GM23338 (cell line): Measurements from ENCODE around the gene COL4A2. TPM values are rescaled to one million over a fixed set of nuclear protein-coding genes. Genes with fewer than 3 reads are reported as not detected.

Experiments
- ATAC-seq: fragments of 200-7000 bp; cut with Tn5 transposase; 3 replicates; pipeline ENCODE4 v1.9.1; 2020
- DNase-seq: peaks from one replicate; pipeline ENCODE4 v3.0.0-alpha.2; 2015; ENCODE audit warnings: low spot score
- H2AFZ ChIP-seq: fragments of 200-600 bp; sonication (generic); 2 replicates; pipeline ENCODE4 v1.8.0; 2016; ENCODE audit warnings: antibody characterized with exemption, mild to moderate bottlenecking, moderate library complexity
- H3F3A ChIP-seq: fragments of 200-600 bp; sonication (generic); replicated peaks from 2 replicates; pipeline ENCODE4 v1.8.0; 2017; ENCODE audit warnings: antibody characterized with exemption, mixed run types, low read depth
- H3K27ac ChIP-seq: fragments of 200-600 bp; sonication (generic); 2 replicates; pipeline ENCODE4 v1.6.1; 2016; ENCODE audit warnings: low read depth
- H3K27me3 ChIP-seq: fragments of 200-600 bp; sonication (generic); 2 replicates; pipeline ENCODE4 v1.8.0; 2016; ENCODE audit warnings: mild to moderate bottlenecking, mixed run types, moderate library complexity; ENCODE audit not compliant: insufficient read depth
- H3K36me3 ChIP-seq: fragments of 200-600 bp; sonication (generic); 2 replicates; pipeline ENCODE4 v1.8.0; 2016; ENCODE audit warnings: mild to moderate bottlenecking; ENCODE audit not compliant: insufficient read depth
- H3K4me1 ChIP-seq: fragments of 200-600 bp; sonication (generic); 2 replicates; pipeline ENCODE4 v1.8.0; 2016; ENCODE audit warnings: mild to moderate bottlenecking, moderate library complexity; ENCODE audit not compliant: insufficient read depth
- H3K4me2 ChIP-seq: fragments of 200-600 bp; sonication (generic); 2 replicates; pipeline ENCODE4 v1.7.1; 2017; ENCODE audit warnings: mixed run types
- H3K4me3 ChIP-seq: fragments of 200-600 bp; sonication (generic); 2 replicates; pipeline ENCODE4 v1.6.1; 2016; ENCODE audit warnings: mixed run types
- H3K79me2 ChIP-seq: fragments of 200-600 bp; sonication (generic); replicated peaks from 2 replicates; pipeline ENCODE4 v1.8.0; 2017; ENCODE audit warnings: mild to moderate bottlenecking; ENCODE audit not compliant: insufficient read depth
- H3K9me2 ChIP-seq: fragments of 200-600 bp; sonication (generic); 2 replicates; pipeline ENCODE4 v1.8.0; 2017; ENCODE audit not compliant: insufficient read depth
- H4K20me1 ChIP-seq: fragments of 200-600 bp; sonication (generic); replicated peaks from 2 replicates; pipeline ENCODE4 v1.8.0; 2017; ENCODE audit warnings: mild to moderate bottlenecking; ENCODE audit not compliant: insufficient read depth
- H3K27ac Mint-ChIP-seq: 2 replicates; pipeline ENCODE4 v1.8.0; 2020; ENCODE audit warnings: inconsistent platforms, mild to moderate bottlenecking, moderate library complexity, mixed read lengths
- H3K27me3 Mint-ChIP-seq: 3 replicates; pipeline ENCODE4 v1.8.0; 2022; ENCODE audit warnings: low read depth, mild to moderate bottlenecking, moderate library complexity, mixed read lengths, inconsistent platforms; ENCODE audit not compliant: insufficient read depth, poor library complexity
- H3K36me3 Mint-ChIP-seq: 3 replicates; pipeline ENCODE4 v1.8.0; 2021; ENCODE audit warnings: low read depth, mild to moderate bottlenecking, inconsistent platforms, moderate library complexity, mixed read lengths
- H3K4me1 Mint-ChIP-seq: 3 replicates; pipeline ENCODE4 v1.8.0; 2020; ENCODE audit warnings: mild to moderate bottlenecking, inconsistent platforms, mixed read lengths
- H3K4me3 Mint-ChIP-seq: 3 replicates; pipeline ENCODE4 v1.8.0; 2021; ENCODE audit warnings: moderate library complexity, mild to moderate bottlenecking, inconsistent platforms, mixed read lengths
- H3K9me3 Mint-ChIP-seq: 3 replicates; pipeline ENCODE4 v1.8.0; 2020; ENCODE audit warnings: moderate library complexity, mild to moderate bottlenecking, inconsistent platforms, mixed read lengths
- CREB1 ChIP-seq: fragments of 250-450 bp; sonication (Bioruptor Pico); IDR thresholded peaks from 2 replicates; pipeline ENCODE4 v1.5.0; 2020; ENCODE audit warnings: low read depth, mild to moderate bottlenecking, moderate library complexity
- EZH2 ChIP-seq: fragments of 200-600 bp; sonication (generic); IDR thresholded peaks from one replicate; pipeline ENCODE4 v1.8.0; 2017; ENCODE audit warnings: antibody characterized with exemption, mild to moderate bottlenecking, low read depth; ENCODE audit not compliant: unreplicated experiment
- EZH2phosphoT487 ChIP-seq: fragments of 200-600 bp; sonication (generic); IDR thresholded peaks from one replicate; pipeline ENCODE4 v1.8.1; 2018; ENCODE audit warnings: antibody characterized with exemption; ENCODE audit not compliant: unreplicated experiment
- JUNB ChIP-seq: IDR thresholded peaks from one replicate; pipeline ENCODE4 v1.6.1; 2016; ENCODE audit warnings: antibody characterized with exemption; ENCODE audit not compliant: unreplicated experiment
- POLR2AphosphoS5 ChIP-seq: IDR thresholded peaks from 2 replicates; pipeline ENCODE4 v1.6.1; 2016; ENCODE audit warnings: antibody characterized with exemption, low read depth
- STAT1 ChIP-seq: IDR thresholded peaks from one replicate; pipeline ENCODE4 v1.6.1; 2016; ENCODE audit warnings: antibody characterized with exemption; ENCODE audit not compliant: unreplicated experiment
- ZNF114 ChIP-seq: fragments of 250-450 bp; sonication (Bioruptor Pico); IDR thresholded peaks from 2 replicates; pipeline ENCODE4 v1.5.0; 2020; ENCODE audit warnings: mild to moderate bottlenecking, moderate library complexity
- polyA plus RNA-seq: library from polyadenylated mRNA; unstranded; fragments of >200 nt; fragmentation: Nextera tagmentation; extraction: Ambion mirVana; gene quantifications from 2 replicates; pipeline ENCODE4 v1.2.1, GENCODE V29; 2016
- total RNA-seq: library from RNA; depleted of rRNA; stranded (reverse); fragments of >200 nt; shearing (Covaris generic); gene quantifications from 2 replicates; pipeline ENCODE4 v1.2.3, GENCODE V29; 2014
- TF ChIP-seq, protein P1 (sequence below): IDR thresholded peaks from 2 replicates; pipeline ENCODE4 v1.6.1; 2016; ENCODE audit warnings: antibody characterized with exemption
- TF ChIP-seq, protein P2 (sequence below): IDR thresholded peaks from one replicate; pipeline ENCODE4 v1.6.1; 2018; ENCODE audit warnings: antibody characterized with exemption; ENCODE audit not compliant: unreplicated experiment

The COL4A2 gene
- total and polyA plus RNA-seq, 2 experiments from 2014 or later: 37.4 to 131 TPM

DNA sequence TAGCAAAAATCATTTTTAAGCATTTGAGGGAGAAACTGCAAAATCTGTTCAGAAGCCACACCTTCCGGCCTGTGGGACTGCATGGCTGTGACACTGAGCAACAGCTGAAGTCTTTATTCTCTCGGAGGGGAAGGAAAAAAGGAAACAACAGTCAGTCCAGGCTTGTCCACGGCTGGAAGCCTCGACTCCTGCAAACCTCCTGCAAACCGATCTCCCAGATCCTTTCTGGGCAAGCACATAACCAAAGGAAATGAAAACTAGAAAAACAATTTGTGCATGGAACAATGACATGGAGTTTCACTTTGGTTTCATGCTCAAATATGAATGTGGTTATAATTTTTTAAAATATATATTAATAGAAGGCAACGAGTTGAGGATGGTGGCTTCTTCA is 1.1 kb upstream of the COL4A2 start (continued):
- TF ChIP-seq, protein P1, sequence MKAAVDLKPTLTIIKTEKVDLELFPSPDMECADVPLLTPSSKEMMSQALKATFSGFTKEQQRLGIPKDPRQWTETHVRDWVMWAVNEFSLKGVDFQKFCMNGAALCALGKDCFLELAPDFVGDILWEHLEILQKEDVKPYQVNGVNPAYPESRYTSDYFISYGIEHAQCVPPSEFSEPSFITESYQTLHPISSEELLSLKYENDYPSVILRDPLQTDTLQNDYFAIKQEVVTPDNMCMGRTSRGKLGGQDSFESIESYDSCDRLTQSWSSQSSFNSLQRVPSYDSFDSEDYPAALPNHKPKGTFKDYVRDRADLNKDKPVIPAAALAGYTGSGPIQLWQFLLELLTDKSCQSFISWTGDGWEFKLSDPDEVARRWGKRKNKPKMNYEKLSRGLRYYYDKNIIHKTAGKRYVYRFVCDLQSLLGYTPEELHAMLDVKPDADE: no peak
- TF ChIP-seq JUNB (no peak), POLR2AphosphoS5 (no peak), CREB1 (CRISPR knock-in tag) (no peak), ZNF114 (CRISPR knock-in tag) (no peak), EZH2phosphoT487 (no peak)
- TF ChIP-seq, protein P2, sequence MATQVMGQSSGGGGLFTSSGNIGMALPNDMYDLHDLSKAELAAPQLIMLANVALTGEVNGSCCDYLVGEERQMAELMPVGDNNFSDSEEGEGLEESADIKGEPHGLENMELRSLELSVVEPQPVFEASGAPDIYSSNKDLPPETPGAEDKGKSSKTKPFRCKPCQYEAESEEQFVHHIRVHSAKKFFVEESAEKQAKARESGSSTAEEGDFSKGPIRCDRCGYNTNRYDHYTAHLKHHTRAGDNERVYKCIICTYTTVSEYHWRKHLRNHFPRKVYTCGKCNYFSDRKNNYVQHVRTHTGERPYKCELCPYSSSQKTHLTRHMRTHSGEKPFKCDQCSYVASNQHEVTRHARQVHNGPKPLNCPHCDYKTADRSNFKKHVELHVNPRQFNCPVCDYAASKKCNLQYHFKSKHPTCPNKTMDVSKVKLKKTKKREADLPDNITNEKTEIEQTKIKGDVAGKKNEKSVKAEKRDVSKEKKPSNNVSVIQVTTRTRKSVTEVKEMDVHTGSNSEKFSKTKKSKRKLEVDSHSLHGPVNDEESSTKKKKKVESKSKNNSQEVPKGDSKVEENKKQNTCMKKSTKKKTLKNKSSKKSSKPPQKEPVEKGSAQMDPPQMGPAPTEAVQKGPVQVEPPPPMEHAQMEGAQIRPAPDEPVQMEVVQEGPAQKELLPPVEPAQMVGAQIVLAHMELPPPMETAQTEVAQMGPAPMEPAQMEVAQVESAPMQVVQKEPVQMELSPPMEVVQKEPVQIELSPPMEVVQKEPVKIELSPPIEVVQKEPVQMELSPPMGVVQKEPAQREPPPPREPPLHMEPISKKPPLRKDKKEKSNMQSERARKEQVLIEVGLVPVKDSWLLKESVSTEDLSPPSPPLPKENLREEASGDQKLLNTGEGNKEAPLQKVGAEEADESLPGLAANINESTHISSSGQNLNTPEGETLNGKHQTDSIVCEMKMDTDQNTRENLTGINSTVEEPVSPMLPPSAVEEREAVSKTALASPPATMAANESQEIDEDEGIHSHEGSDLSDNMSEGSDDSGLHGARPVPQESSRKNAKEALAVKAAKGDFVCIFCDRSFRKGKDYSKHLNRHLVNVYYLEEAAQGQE: no peak

DNA sequence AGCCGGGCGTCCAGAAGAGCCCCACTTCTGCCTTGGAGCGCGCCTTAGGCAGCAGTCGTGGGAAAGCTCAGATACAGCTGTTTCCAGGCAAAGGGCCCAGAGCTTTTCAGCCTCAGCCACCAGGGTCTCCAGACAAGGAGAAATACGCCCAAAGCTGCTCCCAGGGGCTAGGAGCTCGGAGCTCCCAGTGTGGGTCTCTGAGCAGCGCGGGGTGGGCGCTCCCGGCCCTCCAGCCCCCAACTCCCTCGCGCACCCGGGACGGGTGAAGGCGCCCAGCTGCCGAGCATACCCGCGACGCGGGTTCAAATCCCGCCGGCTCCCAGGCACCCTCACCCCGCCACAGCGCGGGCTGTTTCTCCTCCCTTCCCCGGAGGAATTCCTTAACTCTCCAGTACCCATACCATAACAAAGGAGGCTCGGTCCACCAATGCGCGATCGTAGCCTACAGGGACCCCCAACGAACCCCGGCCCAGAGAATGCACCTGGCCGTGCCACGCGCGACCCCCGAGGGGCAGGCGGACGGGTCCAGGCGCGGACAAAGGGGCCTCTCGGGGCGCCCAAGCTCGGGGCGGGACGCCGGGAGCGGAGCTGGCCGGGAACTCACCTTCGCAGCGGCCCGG is 634 bp upstream of the COL4A2 start:
- Mint-ChIP-seq H3K9me3 (peaks cover 3% of the 10 kb centered on the region; the same call in 1 of the 3 replicates), H3K27ac (no peak overlapping the region), H3K4me3 (peak overlapping the region; percentile 80), H3K36me3 (peaks cover 2% of the 10 kb centered on the region; the same call in 2 of the 3 replicates), H3K27me3 (peaks cover 21% of the 10 kb centered on the region), H3K4me1 (peaks cover 38% of the 10 kb centered on the region)
- DNase-seq (peak; percentile 64), ATAC-seq (peak; percentile 42)
- Histone ChIP-seq H3K27me3 (peaks cover 31% of the 10 kb centered on the region), H3K79me2 (peaks cover 63% of the 10 kb centered on the region), H3K9me2 (no peaks in the 10 kb centered on the region; the same call in 1 of the 2 replicates), H3K36me3 (peaks cover 6% of the 10 kb centered on the region; the same call in 1 of the 2 replicates), H3K4me1 (peaks cover 35% of the 10 kb centered on the region), H4K20me1 (no peaks in the 10 kb centered on the region; the same call in 1 of the 2 replicates), H2AFZ (peak overlapping the region; percentile 56; the same call in 1 of the 2 replicates), H3F3A (no peaks in the 10 kb centered on the region), H3K27ac (no peak overlapping the region), H3K4me3 (peak overlapping the region; percentile 98), H3K4me2 (peak overlapping the region; percentile 95)
- TF ChIP-seq POLR2AphosphoS5 (no peak), EZH2 (no peak), STAT1 (no peak), EZH2phosphoT487 (no peak), JUNB (no peak)
- TF ChIP-seq, protein P2: no peak
